GM20431 (cell line): ENCODE data around the gene TACR1.

Experiments used
- in situ Hi-C: fragments of 300-500 bp; cut with MseI, MboI; formaldehyde crosslinking; loops from one replicate; pipeline ENCODE4 v1.15.0; 2020; ENCODE audit warnings: low sequenced_read_pairs; ENCODE audit not compliant: unreplicated experiment

Gene TACR1

GRCh38 chr2:75057150-75057549 lies 142.2 kb downstream of the TACR1 start:
- in situ Hi-C loops: loop anchor here (25.0 kb wide), 1 partner anchor 355 kb away; no protein-coding TSS in a partner anchor

GRCh38 chr2:75055820-75056675 lies 143.3 kb downstream of the TACR1 start:
- in situ Hi-C loops: loop anchor here (25.0 kb wide), 1 partner anchor 356 kb away; no protein-coding TSS in a partner anchor

- in situ Hi-C loops: loop anchor here (25.0 kb wide), 1 partner anchor 357 kb away; no protein-coding TSS in a partner anchor
Observed at GRCh38 chr2:75055142-75055819, 144.0 kb downstream of the TACR1 start.

- in situ Hi-C loops: loop anchor here (25.0 kb wide), 1 partner anchor 358 kb away; no protein-coding TSS in a partner anchor
Observed at GRCh38 chr2:75054296-75054695, 145.0 kb downstream of the TACR1 start.

GRCh38 chr2:75053484-75054112 lies 145.7 kb downstream of the TACR1 start:
- in situ Hi-C loops: loop anchor here (25.0 kb wide), 1 partner anchor 359 kb away; no protein-coding TSS in a partner anchor

- in situ Hi-C loops: no loop called here
Observed at GRCh38 chr2:75047992-75048625, 151.2 kb downstream of the TACR1 start.

GRCh38 chr2:75047189-75047991 lies 151.9 kb downstream of the TACR1 start:
- in situ Hi-C loops: no loop called here

- in situ Hi-C loops: no loop called here
Observed at GRCh38 chr2:75045526-75046050, 153.7 kb downstream of the TACR1 start.

GRCh38 chr2:75044291-75044690 lies 155.0 kb downstream of the TACR1 start:
- in situ Hi-C loops: no loop called here

- in situ Hi-C loops: no loop called here
Observed at GRCh38 chr2:75042823-75043222, 156.5 kb downstream of the TACR1 start.

- in situ Hi-C loops: no loop called here
Observed at GRCh38 chr2:75041731-75042600, 157.4 kb downstream of the TACR1 start.

- in situ Hi-C loops: no loop called here
Observed at GRCh38 chr2:75041226-75041625, 158.1 kb downstream of the TACR1 start.

- in situ Hi-C loops: no loop called here
Observed at GRCh38 chr2:75035444-75036353, 163.6 kb downstream of the TACR1 start.

GRCh38 chr2:75033516-75033915 lies 165.8 kb downstream of the TACR1 start:
- in situ Hi-C loops: no loop called here

GRCh38 chr2:75031906-75032803 lies 167.2 kb downstream of the TACR1 start:
- in situ Hi-C loops: no loop called here

- in situ Hi-C loops: no loop called here
Observed at GRCh38 chr2:75031171-75031570, 168.1 kb downstream of the TACR1 start.
